MCF 10A (cell line): ENCODE data around the gene ARHGAP21. TPM values are rescaled to one million over a fixed set of nuclear protein-coding genes. Genes with fewer than 3 reads are reported as not detected.

Experiments used
- BruUV-seq: library from RNA; stranded (reverse); fragments of 400-500 nt; replicated peaks from 2 replicates; lab custom pipeline; 2021; lab: Mats Ljungman, UMichigan
- CTCF ChIA-PET: fragments of 300-600 bp; sonication (Branson Sonifier 250); formaldehyde crosslinking; extraction: SDS; loops from one replicate; lab custom pipeline; 2021; ENCODE audit warnings: antibody characterized with exemption, inconsistent platforms; lab: Yijun Ruan, JAX
- POLR2A ChIA-PET: fragments of 300-600, 350-650 bp; sonication (Branson Sonifier 250); formaldehyde crosslinking; extraction: SDS; loops from one replicate; lab custom pipeline; 2020; ENCODE audit warnings: antibody characterized with exemption, inconsistent platforms; lab: Yijun Ruan, JAX
- DNase-seq: peaks from one replicate; pipeline ENCODE4 v3.0.0-alpha.2; 2018; ENCODE audit not compliant: unreplicated experiment
- H3K27ac Mint-ChIP-seq: one replicate; pipeline ENCODE4 v1.8.0; 2022; ENCODE audit warnings: mild to moderate bottlenecking, low read depth, mixed read lengths; ENCODE audit not compliant: unreplicated experiment
- H3K27me3 Mint-ChIP-seq: one replicate; pipeline ENCODE4 v1.8.0; 2022; ENCODE audit warnings: mixed read lengths; ENCODE audit not compliant: insufficient read depth, unreplicated experiment
- H3K36me3 Mint-ChIP-seq: one replicate; pipeline ENCODE4 v1.8.0; 2022; ENCODE audit warnings: mild to moderate bottlenecking, moderate library complexity, mixed read lengths; ENCODE audit not compliant: insufficient read depth, unreplicated experiment
- H3K4me1 Mint-ChIP-seq: one replicate; pipeline ENCODE4 v1.8.0; 2022; ENCODE audit warnings: mixed read lengths; ENCODE audit not compliant: insufficient read depth, unreplicated experiment
- H3K4me3 Mint-ChIP-seq: one replicate; pipeline ENCODE4 v1.8.0; 2022; ENCODE audit warnings: mild to moderate bottlenecking, moderate library complexity, mixed read lengths; ENCODE audit not compliant: unreplicated experiment
- H3K9me3 Mint-ChIP-seq: one replicate; pipeline ENCODE4 v1.8.0; 2022; ENCODE audit warnings: mixed read lengths; ENCODE audit not compliant: unreplicated experiment
- CTCF ChIP-seq: fragments of 200-600 bp; IDR thresholded peaks from one replicate; pipeline ENCODE4 v1.8.0; 2022; ENCODE audit warnings: antibody characterized with exemption, mild to moderate bottlenecking; ENCODE audit not compliant: unreplicated experiment
- intact Hi-C: fragments of 100-400 bp; cut with micrococcal nuclease; formaldehyde crosslinking; loops from 2 replicates; pipeline ENCODE4 v1.14.1; 2022
- total RNA-seq: library from RNA; stranded (reverse); gene quantifications from 2 replicates; pipeline ENCODE4 v1.2.3, GENCODE V29; 2022

ARHGAP21 gene
- total RNA-seq, 1 experiment from 2014 or later: 85.1 TPM

- peak; percentile 11 for DNase-seq
- no peaks in the 10 kb centered on the region for H3K9me3 Mint-ChIP-seq
- H3K27ac Mint-ChIP-seq: no peak overlapping the region
- H3K4me1 Mint-ChIP-seq: peaks cover 8% of the 10 kb centered on the region
- CTCF ChIA-PET: interaction anchor here (1.5 kb wide), 1 partner anchor 73 kb away, joined by 4 read pairs; no protein-coding TSS in a partner anchor
- no peak overlapping the region for H3K4me3 Mint-ChIP-seq
- no TSS peak for BruUV-seq
- H3K27me3 Mint-ChIP-seq: no peaks in the 10 kb centered on the region
- POLR2A ChIA-PET: interaction anchor here (0.6 to 1.9 kb wide), 2 partner anchors 9 to 243 kb away, joined by 3 to 9 read pairs; no protein-coding TSS in a partner anchor
- peaks cover 6% of the 10 kb centered on the region for H3K36me3 Mint-ChIP-seq
- intact Hi-C loops: no loop called here
- no peak for TF ChIP-seq CTCF
Measured at GRCh38 chr10:24716295-24716694, 7.4 kb downstream of the ARHGAP21 start.

DNA sequence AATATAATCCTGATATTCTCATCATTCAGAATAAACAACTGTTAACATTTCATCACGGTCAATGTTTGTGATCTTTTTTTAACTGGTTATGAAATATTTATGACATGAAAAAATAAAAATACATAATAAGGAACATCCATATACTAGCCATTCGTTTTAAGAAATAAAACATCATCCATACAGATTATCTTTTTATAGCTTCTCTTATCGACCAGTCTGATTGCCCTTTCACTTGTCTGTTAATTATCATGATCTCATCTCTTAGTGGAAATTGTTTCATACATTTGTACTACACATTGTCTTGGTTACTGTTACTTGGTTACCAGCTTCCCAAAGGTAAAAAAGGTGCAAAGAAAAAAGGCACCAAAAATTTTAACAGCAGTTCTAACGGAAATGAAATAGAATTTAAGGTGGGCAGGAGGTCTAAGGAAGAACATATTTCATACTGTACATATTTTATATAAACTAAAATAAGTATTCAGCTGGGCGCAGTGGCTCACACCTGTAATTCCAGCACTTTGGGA is 8.4 kb downstream of the ARHGAP21 start:
- DNase-seq: no peak
- Mint-ChIP-seq H3K27ac (no peak overlapping the region), H3K27me3 (no peaks in the 10 kb centered on the region), H3K9me3 (no peaks in the 10 kb centered on the region), H3K36me3 (peaks cover 6% of the 10 kb centered on the region), H3K4me3 (no peak overlapping the region), H3K4me1 (peaks cover 11% of the 10 kb centered on the region)
- POLR2A ChIA-PET: interaction anchor here (0.7 to 1.9 kb wide), 3 partner anchors 8 to 290 kb away, joined by 3 to 9 read pairs (median 3); no protein-coding TSS in a partner anchor
- intact Hi-C loops: no loop called here
- CTCF ChIA-PET: interaction anchor here (0.5 to 1.5 kb wide), 2 partner anchors 72 to 275 kb away, joined by 3 to 4 read pairs; no protein-coding TSS in a partner anchor
- TF ChIP-seq CTCF: no peak
- BruUV-seq: no TSS peak

DNA sequence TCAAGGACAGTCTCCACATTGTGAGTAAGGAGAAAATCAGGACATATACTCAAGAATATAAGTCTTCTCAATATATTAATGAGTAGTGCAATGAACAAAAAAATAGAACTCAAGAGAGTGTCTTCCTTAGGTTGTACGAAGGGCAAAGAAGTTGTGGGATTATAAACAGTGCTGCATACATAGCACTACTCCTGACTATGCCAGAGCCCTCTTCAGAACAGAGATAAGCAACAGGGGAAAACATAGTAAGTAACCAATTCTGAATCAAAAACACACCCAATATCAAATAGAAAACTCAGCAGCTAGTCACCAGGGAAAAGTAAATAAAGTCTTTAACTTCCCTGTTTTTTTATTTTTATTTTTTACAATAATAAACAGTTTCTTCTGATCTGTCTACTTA is 10.6 kb downstream of the ARHGAP21 start:
- ChIA-PET CTCF (no interaction called here), POLR2A (no interaction called here)
- no TSS peak for BruUV-seq
- Mint-ChIP-seq H3K27ac (no peak overlapping the region), H3K4me1 (peaks cover 21% of the 10 kb centered on the region), H3K4me3 (no peak overlapping the region), H3K9me3 (no peaks in the 10 kb centered on the region), H3K36me3 (peaks cover 6% of the 10 kb centered on the region), H3K27me3 (no peaks in the 10 kb centered on the region)
- no peak for DNase-seq
- no peak for TF ChIP-seq CTCF
- intact Hi-C loops: no loop called here

- POLR2A ChIA-PET: no interaction called here
- no peak overlapping the region for H3K4me3 Mint-ChIP-seq
- no peak for DNase-seq
- CTCF ChIA-PET: no interaction called here
- intact Hi-C loops: no loop called here
- no peak for TF ChIP-seq CTCF
- peaks cover 6% of the 10 kb centered on the region for H3K36me3 Mint-ChIP-seq
- no peaks in the 10 kb centered on the region for H3K27me3 Mint-ChIP-seq
- no peaks in the 10 kb centered on the region for H3K9me3 Mint-ChIP-seq
- no TSS peak for BruUV-seq
- H3K4me1 Mint-ChIP-seq: peaks cover 21% of the 10 kb centered on the region
- H3K27ac Mint-ChIP-seq: no peak overlapping the region
Measured at GRCh38 chr10:24711465-24711864, 12.2 kb downstream of the ARHGAP21 start.
